NB4 (cell line): ENCODE measurements around the gene DGCR8.

Experiments
- CTCF ChIP-seq: IDR thresholded peaks from one replicate; pipeline ENCODE4 v1.5.1; 2012; ENCODE audit warnings: low read depth, low read length
- MAX ChIP-seq: IDR thresholded peaks from 2 replicates; pipeline ENCODE4 v1.6.1; 2011; ENCODE audit warnings: low read depth, low read length
- POLR2A ChIP-seq: IDR thresholded peaks from 2 replicates; pipeline ENCODE4 v1.6.1; 2011; ENCODE audit warnings: mild to moderate bottlenecking; ENCODE audit not compliant: insufficient read length; ENCODE audit errors: extremely low read depth

- no peak for TF ChIP-seq MAX
- no peak for TF ChIP-seq CTCF
- no peak for TF ChIP-seq POLR2A
Measured at GRCh38 chr22:20107471-20107901, 27.4 kb downstream of the DGCR8 start.
